GM23248 (cell line): ENCODE results near the gene RAB35.

ENCODE experiments used
- EZH2 ChIP-seq: fragments of 200-600 bp; sonication (generic); IDR thresholded peaks from 2 replicates; pipeline ENCODE4 v1.6.1; 2018; ENCODE audit warnings: antibody characterized with exemption, mild to moderate bottlenecking; ENCODE audit not compliant: insufficient read depth, poor library complexity, severe bottlenecking
- EZH2phosphoT487 ChIP-seq: fragments of 200-600 bp; sonication (generic); IDR thresholded peaks from 2 replicates; pipeline ENCODE4 v1.6.1; 2018; ENCODE audit warnings: antibody characterized with exemption, moderate library complexity, mild to moderate bottlenecking, low read depth; ENCODE audit not compliant: insufficient read depth

- TF ChIP-seq EZH2 (no peak), EZH2phosphoT487 (no peak)
These were observed 21.8 kb upstream of the RAB35 start for GRCh38 chr12:120138366-120138765.
